Karpas-422 (cell line): ENCODE measurements around the gene TEKT5. TPM values are rescaled to one million over a fixed set of nuclear protein-coding genes. Genes with fewer than 3 reads are reported as not detected.

Source experiments
- DNase-seq: peaks from one replicate; pipeline ENCODE4 v3.0.0-alpha.2; 2015
- H2AFZ ChIP-seq: fragments of 200-600 bp; sonication (generic); 2 replicates; pipeline ENCODE4 v1.6.1; 2014; ENCODE audit warnings: antibody characterized with exemption, low read length, mixed read lengths
- H3K27ac ChIP-seq: fragments of 200-600 bp; sonication (generic); 2 replicates; pipeline ENCODE4 v1.5.1; 2014; ENCODE audit warnings: mild to moderate bottlenecking, low read length, moderate library complexity
- H3K27me3 ChIP-seq: fragments of 200-600 bp; sonication (generic); 2 replicates; pipeline ENCODE4 v1.6.1; 2014; ENCODE audit warnings: low read length, mixed read lengths
- H3K36me3 ChIP-seq: fragments of 200-600 bp; sonication (generic); 2 replicates; pipeline ENCODE4 v1.6.1; 2014; ENCODE audit warnings: low read length, mixed read lengths; ENCODE audit not compliant: insufficient read depth
- H3K4me1 ChIP-seq: fragments of 200-600 bp; sonication (generic); 2 replicates; pipeline ENCODE4 v1.6.1; 2014; ENCODE audit warnings: mild to moderate bottlenecking, low read length, mixed read lengths
- H3K4me2 ChIP-seq: fragments of 200-600 bp; sonication (generic); 2 replicates; pipeline ENCODE4 v1.6.1; 2014; ENCODE audit warnings: low read length, low read depth, mild to moderate bottlenecking; ENCODE audit not compliant: poor library complexity, severe bottlenecking
- H3K4me3 ChIP-seq: fragments of 200-600 bp; sonication (generic); 2 replicates; pipeline ENCODE4 v1.5.1; 2014; ENCODE audit warnings: mild to moderate bottlenecking, antibody characterized with exemption, low read length, mixed read lengths
- H3K79me2 ChIP-seq: fragments of 200-600 bp; sonication (generic); 2 replicates; pipeline ENCODE4 v1.6.1; 2014; ENCODE audit warnings: mild to moderate bottlenecking, low read length, mixed read lengths
- H3K9ac ChIP-seq: fragments of 200-600 bp; sonication (generic); 2 replicates; pipeline ENCODE4 v1.6.0; 2014; ENCODE audit warnings: low read length
- H3K9me2 ChIP-seq: fragments of 200-600 bp; sonication (generic), shearing (Covaris generic); replicated peaks from 2 replicates; pipeline ENCODE4 v1.6.0; 2014; ENCODE audit warnings: mild to moderate bottlenecking, low read length, moderate library complexity; ENCODE audit not compliant: insufficient read depth
- H3K9me3 ChIP-seq: fragments of 300-700, 200-600 bp; sonication (generic); 2 replicates; pipeline ENCODE4 v1.6.1; 2014; ENCODE audit warnings: low read length, mixed read lengths
- H4K20me1 ChIP-seq: fragments of 200-600 bp; sonication (generic); 2 replicates; pipeline ENCODE4 v1.6.1; 2014; ENCODE audit warnings: mild to moderate bottlenecking, antibody characterized with exemption, low read length, low read depth; ENCODE audit not compliant: insufficient read depth
- total RNA-seq: library from RNA; depleted of rRNA; stranded (reverse); fragments of >200 nt; shearing (Covaris generic); gene quantifications from 2 replicates; pipeline ENCODE4 v1.2.3, GENCODE V29; 2014; ENCODE audit warnings: low replicate concordance

The TEKT5 gene
- total RNA-seq, 1 experiment from 2014 or later, result 2.6 TPM

DNA sequence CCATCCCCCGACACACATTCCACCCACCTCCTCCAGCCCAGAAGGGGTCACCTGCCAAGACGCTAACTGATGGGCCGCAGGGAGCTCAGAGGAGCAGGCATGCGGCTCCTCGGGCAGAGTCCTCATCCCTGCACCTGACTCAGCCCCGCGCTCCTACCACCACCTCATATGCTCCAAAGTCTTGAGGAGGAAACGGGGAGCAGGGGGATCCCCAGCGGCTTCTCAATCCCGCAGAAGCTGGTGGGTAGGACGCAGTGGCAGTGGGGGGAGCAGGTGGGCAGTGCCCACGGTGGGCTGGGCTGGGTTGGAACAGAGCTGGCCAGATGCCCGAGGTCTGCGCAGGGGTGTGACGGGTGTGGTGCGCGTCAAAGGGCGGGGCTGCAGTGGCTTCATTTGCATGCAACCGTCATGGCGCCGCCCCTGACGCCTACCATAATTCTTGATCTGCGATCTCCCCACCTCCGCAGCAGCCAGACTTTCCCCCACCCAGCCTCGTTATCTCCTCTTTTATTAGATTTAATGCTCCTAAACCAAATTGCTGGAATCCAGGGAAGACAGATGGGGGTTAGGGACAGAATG lies 75.4 kb downstream of the TEKT5 start:
- Histone ChIP-seq H3K9me2 (no peaks in the 10 kb centered on the region), H3K4me1 (no peaks in the 10 kb centered on the region), H4K20me1 (no peaks in the 10 kb centered on the region), H3K9me3 (no peaks in the 10 kb centered on the region), H3K36me3 (no peaks in the 10 kb centered on the region), H2AFZ (no peak overlapping the region), H3K4me3 (no peak overlapping the region), H3K9ac (no peak overlapping the region), H3K27ac (no peak overlapping the region), H3K4me2 (no peak overlapping the region), H3K27me3 (no peaks in the 10 kb centered on the region), H3K79me2 (no peaks in the 10 kb centered on the region)
- no peak for DNase-seq

DNA sequence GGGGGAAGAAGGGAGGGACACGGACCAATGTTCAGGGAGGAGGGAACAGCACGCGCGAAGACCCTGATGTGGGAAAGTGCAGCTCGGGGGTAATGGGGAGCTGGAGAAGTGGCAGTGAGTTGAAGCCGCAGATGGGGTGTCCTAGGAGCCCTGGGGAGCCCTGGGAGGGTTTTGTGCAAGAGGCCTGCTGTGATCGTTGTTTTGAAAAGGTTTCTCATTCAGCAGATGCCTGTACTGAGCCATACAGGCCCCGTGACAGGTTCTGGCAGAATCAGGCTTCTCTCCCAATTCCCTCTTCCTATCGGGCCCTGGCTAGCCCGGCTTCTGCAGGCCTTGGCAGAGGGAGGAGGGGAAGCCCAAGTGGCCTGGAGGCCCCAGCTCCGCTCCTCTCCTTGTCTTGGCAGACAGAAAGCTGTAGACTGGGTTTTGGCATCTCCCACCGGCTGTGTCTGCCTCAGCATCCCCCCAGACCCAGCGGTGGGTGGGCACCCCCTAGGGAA lies 76.0 kb downstream of the TEKT5 start:
- Histone ChIP-seq H2AFZ (no peak overlapping the region), H3K27ac (no peak overlapping the region), H3K4me1 (no peaks in the 10 kb centered on the region), H3K9ac (no peak overlapping the region), H3K9me3 (no peaks in the 10 kb centered on the region), H3K27me3 (no peaks in the 10 kb centered on the region), H3K79me2 (no peaks in the 10 kb centered on the region), H3K4me2 (no peak overlapping the region), H3K9me2 (no peaks in the 10 kb centered on the region), H3K4me3 (no peak overlapping the region), H3K36me3 (no peaks in the 10 kb centered on the region), H4K20me1 (no peaks in the 10 kb centered on the region)
- DNase-seq, result no peak

DNA sequence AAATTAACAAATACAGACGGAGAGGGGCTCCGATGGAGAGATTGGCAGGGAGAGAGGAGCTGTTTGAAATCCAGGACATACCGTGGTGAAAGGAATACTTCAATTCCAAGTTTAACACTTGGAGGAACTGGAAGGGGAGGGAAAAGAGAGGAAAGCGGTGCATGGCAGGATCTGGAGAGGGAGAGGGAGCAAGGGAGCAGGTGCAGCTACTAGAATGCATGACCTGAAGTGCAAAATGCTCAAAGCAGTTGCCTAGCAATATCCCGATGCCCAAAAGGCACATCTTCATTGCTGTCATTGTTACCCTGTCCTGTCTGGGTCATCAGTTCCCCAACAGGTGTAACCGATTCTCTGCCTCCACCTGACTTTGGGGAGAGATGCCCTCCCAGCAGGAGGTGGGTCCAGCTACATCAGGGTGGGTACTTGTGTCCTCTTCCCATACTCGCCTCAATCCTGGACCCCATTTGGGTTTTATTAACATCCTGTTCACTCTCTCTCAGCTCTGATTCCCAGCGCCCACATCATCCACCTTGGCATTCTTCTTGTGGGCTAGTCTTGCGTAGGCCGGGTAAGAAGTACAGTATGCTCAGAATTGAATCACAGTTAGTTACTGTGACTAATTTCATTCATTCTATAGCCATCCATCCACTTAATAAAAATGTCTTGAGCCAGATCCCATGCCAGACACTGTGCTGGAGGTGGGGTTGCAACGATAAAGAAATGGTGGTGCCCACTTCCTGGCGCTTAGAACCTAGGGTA lies 76.9 kb downstream of the TEKT5 start:
- no peaks in the 10 kb centered on the region for H3K36me3 ChIP-seq
- DNase-seq, result no peak
- H2AFZ ChIP-seq, result no peak overlapping the region
- no peaks in the 10 kb centered on the region for H3K4me1 ChIP-seq
- H3K4me2 ChIP-seq, result no peak overlapping the region
- no peak overlapping the region for H3K27ac ChIP-seq
- no peaks in the 10 kb centered on the region for H3K27me3 ChIP-seq
- H3K9me3 ChIP-seq, result no peaks in the 10 kb centered on the region
- H4K20me1 ChIP-seq, result no peaks in the 10 kb centered on the region
- no peaks in the 10 kb centered on the region for H3K9me2 ChIP-seq
- no peak overlapping the region for H3K9ac ChIP-seq
- no peaks in the 10 kb centered on the region for H3K79me2 ChIP-seq
- H3K4me3 ChIP-seq, result no peak overlapping the region

DNA sequence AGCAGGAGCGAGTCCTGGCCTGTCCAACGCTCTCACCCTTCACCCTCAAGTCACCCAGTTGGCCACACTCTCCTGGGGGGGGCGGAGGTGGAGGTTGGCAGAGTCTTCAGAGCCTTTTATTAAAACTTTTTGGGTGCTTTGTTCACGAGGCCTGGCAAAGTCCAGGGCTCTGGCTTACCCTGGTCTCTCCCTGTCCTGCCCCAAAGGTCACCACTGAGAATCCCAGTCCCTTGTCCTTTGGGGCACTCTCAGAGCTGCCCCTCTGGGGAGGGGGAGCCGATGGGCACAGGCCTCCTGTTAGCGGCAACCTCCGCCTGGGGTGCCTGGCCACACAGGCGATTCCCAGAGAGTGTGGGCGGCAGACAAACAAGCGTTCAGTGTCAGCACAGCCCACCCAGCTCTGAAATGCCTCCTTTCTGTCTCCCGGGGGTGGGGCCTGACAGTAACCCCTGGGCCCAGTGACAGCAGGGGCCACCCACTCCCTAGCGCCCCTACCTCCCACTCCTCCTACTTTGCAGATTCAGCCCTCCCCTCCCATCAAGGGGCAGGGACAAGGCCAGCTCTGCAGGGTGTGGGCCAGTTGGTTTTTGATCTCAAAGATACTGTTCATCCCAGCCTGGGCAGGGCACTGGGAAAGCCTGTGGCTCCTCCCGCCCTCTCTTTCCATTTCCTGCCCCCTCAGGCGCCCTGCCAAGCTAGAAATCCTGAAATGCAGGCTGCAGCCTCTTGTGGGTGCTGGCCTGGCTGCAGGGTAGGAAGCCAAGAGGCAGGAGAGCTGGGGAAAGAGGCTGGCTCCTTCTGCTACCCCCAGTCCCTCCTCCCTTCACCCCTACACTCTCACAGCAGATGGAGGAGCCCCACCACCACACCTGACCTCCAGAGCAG lies 77.7 kb downstream of the TEKT5 start:
- Histone ChIP-seq H2AFZ (no peak overlapping the region), H3K27ac (no peak overlapping the region), H3K27me3 (no peaks in the 10 kb centered on the region), H4K20me1 (no peaks in the 10 kb centered on the region), H3K4me1 (no peaks in the 10 kb centered on the region), H3K4me2 (no peak overlapping the region), H3K9me2 (no peaks in the 10 kb centered on the region), H3K9ac (no peak overlapping the region), H3K79me2 (no peaks in the 10 kb centered on the region), H3K9me3 (no peaks in the 10 kb centered on the region), H3K4me3 (no peak overlapping the region), H3K36me3 (no peaks in the 10 kb centered on the region)
- DNase-seq, result no peak

DNA sequence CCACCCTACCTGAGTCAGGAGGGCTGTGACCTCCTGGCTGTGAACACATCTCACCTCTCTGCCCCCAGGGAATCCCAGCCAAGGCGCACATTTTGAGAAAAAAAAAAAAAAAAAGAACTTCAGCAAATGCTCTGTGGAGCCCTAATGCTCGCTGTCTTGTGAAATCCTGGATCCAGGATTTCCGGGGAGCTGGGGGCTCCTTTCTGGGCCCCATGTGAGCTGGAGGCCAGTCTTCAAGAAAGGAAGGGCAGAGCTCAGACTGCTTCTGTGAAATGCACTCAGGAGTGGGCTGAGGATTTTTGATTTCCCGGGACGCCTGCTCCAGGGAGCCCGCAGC lies 78.3 kb downstream of the TEKT5 start:
- no peaks in the 10 kb centered on the region for H4K20me1 ChIP-seq
- no peaks in the 10 kb centered on the region for H3K9me3 ChIP-seq
- H3K27me3 ChIP-seq, result no peaks in the 10 kb centered on the region
- H3K9me2 ChIP-seq, result no peaks in the 10 kb centered on the region
- no peaks in the 10 kb centered on the region for H3K79me2 ChIP-seq
- H3K4me1 ChIP-seq, result no peaks in the 10 kb centered on the region
- no peak overlapping the region for H3K4me2 ChIP-seq
- H2AFZ ChIP-seq, result no peak overlapping the region
- no peaks in the 10 kb centered on the region for H3K36me3 ChIP-seq
- no peak overlapping the region for H3K9ac ChIP-seq
- DNase-seq, result no peak
- H3K4me3 ChIP-seq, result no peak overlapping the region
- no peak overlapping the region for H3K27ac ChIP-seq

GRCh38 chr16:10614685-10615084 lies 80.0 kb downstream of the TEKT5 start:
- no peak overlapping the region for H2AFZ ChIP-seq
- no peak overlapping the region for H3K27ac ChIP-seq
- no peak overlapping the region for H3K4me2 ChIP-seq
- no peaks in the 10 kb centered on the region for H3K9me3 ChIP-seq
- H4K20me1 ChIP-seq, result no peaks in the 10 kb centered on the region
- H3K9me2 ChIP-seq, result no peaks in the 10 kb centered on the region
- H3K9ac ChIP-seq, result no peak overlapping the region
- no peaks in the 10 kb centered on the region for H3K4me1 ChIP-seq
- DNase-seq, result no peak
- H3K4me3 ChIP-seq, result no peak overlapping the region
- no peaks in the 10 kb centered on the region for H3K36me3 ChIP-seq
- no peaks in the 10 kb centered on the region for H3K79me2 ChIP-seq
- H3K27me3 ChIP-seq, result no peaks in the 10 kb centered on the region

DNA sequence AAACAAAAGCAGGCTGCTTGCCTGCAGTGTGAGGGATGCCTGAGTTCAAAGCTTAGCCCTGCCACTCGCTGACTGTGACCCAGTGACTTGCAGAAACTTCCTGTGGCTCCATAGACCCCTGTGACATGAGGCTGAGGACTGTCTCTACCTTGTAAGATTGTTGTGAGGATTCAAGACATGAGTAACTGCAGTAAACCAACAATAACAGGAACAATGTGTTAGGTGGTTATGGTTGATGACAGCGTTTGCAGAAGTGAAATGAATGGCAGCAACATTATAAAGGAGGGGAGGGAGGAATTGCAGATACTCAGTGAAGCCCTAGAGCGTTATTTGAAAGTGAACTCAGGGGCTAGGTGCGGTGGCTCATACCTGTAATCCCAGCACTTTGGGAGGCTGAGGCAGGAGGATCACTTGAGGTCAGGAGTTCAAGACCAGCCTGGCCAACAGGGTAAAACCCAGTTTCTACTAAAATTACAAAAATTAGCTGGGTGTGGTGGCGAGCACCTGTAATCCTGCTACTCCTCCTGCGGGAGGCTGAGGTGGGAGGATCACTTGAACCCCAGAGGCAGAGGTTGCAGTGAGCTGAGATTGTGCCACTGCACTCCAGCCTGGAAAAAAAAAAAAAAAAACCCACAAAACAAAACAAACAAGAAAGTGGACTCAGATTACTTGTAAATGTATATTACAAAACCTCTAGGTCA lies 80.8 kb downstream of the TEKT5 start:
- H3K79me2 ChIP-seq, result no peaks in the 10 kb centered on the region
- no peak overlapping the region for H2AFZ ChIP-seq
- H3K36me3 ChIP-seq, result no peaks in the 10 kb centered on the region

More for the DNA sequence above, 80.8 kb downstream of the TEKT5 start:
- Histone ChIP-seq H3K4me2 (no peak overlapping the region), H4K20me1 (no peaks in the 10 kb centered on the region), H3K27me3 (no peaks in the 10 kb centered on the region), H3K27ac (no peak overlapping the region), H3K4me1 (no peaks in the 10 kb centered on the region), H3K9ac (no peak overlapping the region), H3K9me3 (no peaks in the 10 kb centered on the region), H3K4me3 (no peak overlapping the region), H3K9me2 (no peaks in the 10 kb centered on the region)
- no peak for DNase-seq
